ENCODE results near the gene FRAS1. TPM values are rescaled to one million over a fixed set of nuclear protein-coding genes. Genes with fewer than 3 reads are reported as not detected.
"Not testable (repeated sequence)": the region's sequence is repeated elsewhere in the genome, so short reads cannot be mapped to it uniquely, and the experiment has no call there.

The FRAS1 gene
- total and polyA plus RNA-seq, 2 donors (not counting 1 experiment from before 2014, with no cell fraction given): 0.03 to 0.12 TPM

DNA sequence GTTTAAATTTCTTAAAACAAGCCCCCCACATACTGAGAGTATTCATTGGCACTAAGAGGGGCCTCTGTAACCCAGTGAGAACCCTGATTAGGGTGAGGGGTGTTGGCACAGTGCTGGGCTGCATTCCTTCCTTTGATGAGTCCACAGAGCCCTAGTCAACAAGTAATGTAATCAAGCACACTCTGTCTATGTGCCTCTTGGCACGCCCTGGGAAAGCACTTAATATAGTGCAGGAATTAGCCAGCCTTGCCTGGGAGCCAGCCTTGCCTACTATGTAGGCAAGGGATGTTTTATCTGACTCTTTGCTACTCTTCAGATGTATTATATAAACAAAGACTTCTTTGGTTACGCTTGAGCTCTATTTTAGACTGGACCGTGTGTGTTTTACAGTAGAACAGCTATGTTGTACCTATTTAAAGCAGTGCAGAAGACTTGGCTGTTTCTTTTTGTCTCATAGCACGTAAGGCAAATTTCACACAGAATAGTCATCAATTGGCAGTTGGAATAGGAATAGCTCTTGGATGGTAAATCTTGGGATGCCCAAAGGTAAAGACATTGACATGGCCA lies 64.3 kb downstream of the FRAS1 start:
- H4K20me1 ChIP-seq (ENCODE audit: control insufficient read depth, insufficient read depth, low read length, poor library complexity, severe bottlenecking): no peaks in the 10 kb centered on the region
- ATAC-seq (ENCODE audit: low read depth): no peak
- ChIA-PET CTCF (no interaction called here), POLR2A (no interaction called here)
- H3K79me2 ChIP-seq (ENCODE audit: control insufficient read depth, insufficient read depth, low read length): no peaks in the 10 kb centered on the region
- no peak overlapping the region for H2AFZ ChIP-seq (ENCODE audit: insufficient read depth, low read depth, low read length, poor library complexity, severe bottlenecking)
- H3K4me1 Mint-ChIP-seq: no peaks in the 10 kb centered on the region
- no peaks in the 10 kb centered on the region for H3K4me1 ChIP-seq (ENCODE audit: control insufficient read depth in 2 of 2, insufficient read depth in 2 of 2, low read length in 2 of 2)
- no peaks in the 10 kb centered on the region for H3K9me3 Mint-ChIP-seq (ENCODE audit: insufficient read depth)
- H3K4me2 ChIP-seq (replicated peaks; ENCODE audit: low read depth, low read length, poor library complexity, severe bottlenecking): no peak overlapping the region
- H3K9ac ChIP-seq (ENCODE audit: low read length): no peak overlapping the region
- H3K27ac Mint-ChIP-seq: no peak overlapping the region
- H3K4me3 Mint-ChIP-seq: no peak overlapping the region
- no peaks in the 10 kb centered on the region for H3K27me3 ChIP-seq (replicated peaks in 1 of 4; ENCODE audit: control extremely low read depth in 1 of 4, control insufficient read depth in 3 of 4, insufficient read depth in 4 of 4, low read length in 3 of 4)
- TF ChIP-seq EZH2 (IDR thresholded peaks at IDR 0.05; ENCODE audit: borderline replicate concordance, insufficient read depth, low read depth, low read length, poor library complexity, severe bottlenecking): no peak
- TF ChIP-seq, protein P1, sequence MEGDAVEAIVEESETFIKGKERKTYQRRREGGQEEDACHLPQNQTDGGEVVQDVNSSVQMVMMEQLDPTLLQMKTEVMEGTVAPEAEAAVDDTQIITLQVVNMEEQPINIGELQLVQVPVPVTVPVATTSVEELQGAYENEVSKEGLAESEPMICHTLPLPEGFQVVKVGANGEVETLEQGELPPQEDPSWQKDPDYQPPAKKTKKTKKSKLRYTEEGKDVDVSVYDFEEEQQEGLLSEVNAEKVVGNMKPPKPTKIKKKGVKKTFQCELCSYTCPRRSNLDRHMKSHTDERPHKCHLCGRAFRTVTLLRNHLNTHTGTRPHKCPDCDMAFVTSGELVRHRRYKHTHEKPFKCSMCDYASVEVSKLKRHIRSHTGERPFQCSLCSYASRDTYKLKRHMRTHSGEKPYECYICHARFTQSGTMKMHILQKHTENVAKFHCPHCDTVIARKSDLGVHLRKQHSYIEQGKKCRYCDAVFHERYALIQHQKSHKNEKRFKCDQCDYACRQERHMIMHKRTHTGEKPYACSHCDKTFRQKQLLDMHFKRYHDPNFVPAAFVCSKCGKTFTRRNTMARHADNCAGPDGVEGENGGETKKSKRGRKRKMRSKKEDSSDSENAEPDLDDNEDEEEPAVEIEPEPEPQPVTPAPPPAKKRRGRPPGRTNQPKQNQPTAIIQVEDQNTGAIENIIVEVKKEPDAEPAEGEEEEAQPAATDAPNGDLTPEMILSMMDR (IDR thresholded peaks at IDR 0.05): no peak
- no peak overlapping the region for H3K4me3 ChIP-seq (ENCODE audit: control extremely low read depth in 1 of 5, extremely low read depth in 1 of 5, insufficient read depth in 1 of 5, low read depth in 2 of 5, low read length in 4 of 5)
- DNase-seq: no peak
- no CpG with 5 or more reads among the region's 4 CpGs for WGBS (ENCODE audit: insufficient coverage)
- H3K27me3 Mint-ChIP-seq: peaks cover 13% of the 10 kb centered on the region
- H3K27ac ChIP-seq (ENCODE audit: low read length in 2 of 2): no peak overlapping the region
- H3K9me3 ChIP-seq (ENCODE audit: control extremely low read depth in 1 of 3, control insufficient read depth in 2 of 3, insufficient read depth in 1 of 3, low read length in 2 of 3): peaks cover 0 to 1% (median 0%) of the 10 kb centered on the region in 3 donors
- intact Hi-C loops (cut with micrococcal nuclease): no loop called here
- no peaks in the 10 kb centered on the region for H3K36me3 ChIP-seq (replicated peaks in 1 of 2; ENCODE audit: control extremely low read depth in 1 of 2, control insufficient read depth in 1 of 2, extremely low read depth in 1 of 2, insufficient read depth in 2 of 2, low read length in 1 of 2)

GRCh38 chr4:78125834-78126331 lies 68.8 kb downstream of the FRAS1 start:
- H3K27me3 Mint-ChIP-seq: peaks cover 15% of the 10 kb centered on the region
- H3K4me3 ChIP-seq (ENCODE audit: control extremely low read depth in 1 of 5, extremely low read depth in 1 of 5, insufficient read depth in 1 of 5, low read depth in 2 of 5, low read length in 4 of 5); H3K27ac ChIP-seq (ENCODE audit: low read length in 2 of 2); H3K27me3 ChIP-seq (replicated peaks in 1 of 4; ENCODE audit: control extremely low read depth in 1 of 4, control insufficient read depth in 3 of 4, insufficient read depth in 4 of 4, low read length in 3 of 4); H4K20me1 ChIP-seq (ENCODE audit: control insufficient read depth, insufficient read depth, low read length, poor library complexity, severe bottlenecking); DNase-seq; POLR2A ChIA-PET; H3K9me3 ChIP-seq (ENCODE audit: control extremely low read depth in 1 of 3, control insufficient read depth in 2 of 3, insufficient read depth in 1 of 3, low read length in 2 of 3); H3K4me2 ChIP-seq (replicated peaks; ENCODE audit: low read depth, low read length, poor library complexity, severe bottlenecking); H3K9me3 Mint-ChIP-seq (ENCODE audit: insufficient read depth); H2AFZ ChIP-seq (ENCODE audit: insufficient read depth, low read depth, low read length, poor library complexity, severe bottlenecking); H3K4me3 Mint-ChIP-seq; H3K79me2 ChIP-seq (ENCODE audit: control insufficient read depth, insufficient read depth, low read length); intact Hi-C loops (cut with micrococcal nuclease); CTCF ChIA-PET; H3K9ac ChIP-seq (ENCODE audit: low read length); H3K36me3 ChIP-seq (replicated peaks in 1 of 2; ENCODE audit: control extremely low read depth in 1 of 2, control insufficient read depth in 1 of 2, extremely low read depth in 1 of 2, insufficient read depth in 2 of 2, low read length in 1 of 2); H3K4me1 Mint-ChIP-seq; ATAC-seq (ENCODE audit: low read depth); H3K4me1 ChIP-seq (ENCODE audit: control insufficient read depth in 2 of 2, insufficient read depth in 2 of 2, low read length in 2 of 2); H3K27ac Mint-ChIP-seq: not testable (repeated sequence)
- 63% methylated on average over 6 of the region's 6 CpGs for WGBS (ENCODE audit: insufficient coverage)
